HG03565 (cell line): ENCODE results near the gene KNG1.
A peak's percentile ranks its signal among the peaks of the same experiment; 100 is the strongest.

Source experiments
- ATAC-seq: cut with Tn5 transposase; IDR thresholded peaks from one replicate; pipeline ENCODE4 v1.9.1; 2021; ENCODE audit warnings: mild to moderate bottlenecking, moderate library complexity; ENCODE audit not compliant: unreplicated experiment

KNG1 gene

GRCh38 chr3:186772281-186772694, 55.1 kb downstream of the KNG1 start:
- no peak for ATAC-seq

- ATAC-seq = peak; percentile 80
These were observed 55.7 kb downstream of the KNG1 start for GRCh38 chr3:186772701-186773417.

- no peak for ATAC-seq
These were observed 58.8 kb downstream of the KNG1 start for GRCh38 chr3:186775999-186776398.

GRCh38 chr3:186779204-186779603, 62.0 kb downstream of the KNG1 start:
- ATAC-seq = no peak

GRCh38 chr3:186782542-186783057, 65.4 kb downstream of the KNG1 start:
- peak; percentile 16 for ATAC-seq

GRCh38 chr3:186783058-186783730, 66.0 kb downstream of the KNG1 start, which contains the start of gene EIF4A2:
EIF4A2 (plus strand) TSS chr3:186783577; CDS start chr3:186783611, 34 bp downstream.
- peak; percentile 40 for ATAC-seq

- peak; percentile 31 for ATAC-seq
These were observed 66.8 kb downstream of the KNG1 start for GRCh38 chr3:186783731-186784515.

- no peak for ATAC-seq
These were observed 67.8 kb downstream of the KNG1 start for GRCh38 chr3:186784820-186785494.

GRCh38 chr3:186785495-186786018, 68.4 kb downstream of the KNG1 start:
- no peak for ATAC-seq

- no peak for ATAC-seq
These were observed 69.8 kb downstream of the KNG1 start for GRCh38 chr3:186786922-186787321.

- ATAC-seq = no peak
These were observed 70.7 kb downstream of the KNG1 start for GRCh38 chr3:186787642-186788481.

GRCh38 chr3:186788482-186789370, 71.6 kb downstream of the KNG1 start:
- ATAC-seq = no peak

GRCh38 chr3:186789554-186790260, 72.5 kb downstream of the KNG1 start:
- ATAC-seq = no peak

GRCh38 chr3:186790261-186790981, 73.3 kb downstream of the KNG1 start:
- ATAC-seq = no peak
